ENCODE measurements around the gene HOMER1.

- TF ChIP-seq, protein P1, sequence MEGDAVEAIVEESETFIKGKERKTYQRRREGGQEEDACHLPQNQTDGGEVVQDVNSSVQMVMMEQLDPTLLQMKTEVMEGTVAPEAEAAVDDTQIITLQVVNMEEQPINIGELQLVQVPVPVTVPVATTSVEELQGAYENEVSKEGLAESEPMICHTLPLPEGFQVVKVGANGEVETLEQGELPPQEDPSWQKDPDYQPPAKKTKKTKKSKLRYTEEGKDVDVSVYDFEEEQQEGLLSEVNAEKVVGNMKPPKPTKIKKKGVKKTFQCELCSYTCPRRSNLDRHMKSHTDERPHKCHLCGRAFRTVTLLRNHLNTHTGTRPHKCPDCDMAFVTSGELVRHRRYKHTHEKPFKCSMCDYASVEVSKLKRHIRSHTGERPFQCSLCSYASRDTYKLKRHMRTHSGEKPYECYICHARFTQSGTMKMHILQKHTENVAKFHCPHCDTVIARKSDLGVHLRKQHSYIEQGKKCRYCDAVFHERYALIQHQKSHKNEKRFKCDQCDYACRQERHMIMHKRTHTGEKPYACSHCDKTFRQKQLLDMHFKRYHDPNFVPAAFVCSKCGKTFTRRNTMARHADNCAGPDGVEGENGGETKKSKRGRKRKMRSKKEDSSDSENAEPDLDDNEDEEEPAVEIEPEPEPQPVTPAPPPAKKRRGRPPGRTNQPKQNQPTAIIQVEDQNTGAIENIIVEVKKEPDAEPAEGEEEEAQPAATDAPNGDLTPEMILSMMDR (IDR thresholded peaks at IDR 0.05), result no peak
- TF ChIP-seq POLR2A (IDR thresholded peaks at IDR 0.05), result no peak
Measured at GRCh38 chr5:79513308-79513703, 628 bp downstream of the HOMER1 start.

Data from vagina (tissue), 2 donors.